ENCODE measurements around the gene TEC.
"Not testable (repeated sequence)": the region's sequence is repeated elsewhere in the genome, so short reads cannot be mapped to it uniquely, and the experiment has no call there.

Gene TEC

GRCh38 chr4:48203819-48204218, 65.8 kb downstream of the TEC start:
- FAIRE-seq (peak; percentile 98), DNase-seq (ENCODE audit: insufficient read length, low spot score) (no peak)

GRCh38 chr4:48197643-48198237, 71.9 kb downstream of the TEC start:
- DNase-seq (ENCODE audit: insufficient read length, low spot score) (no peak), FAIRE-seq (no peak)

GRCh38 chr4:48196758-48197504, 72.7 kb downstream of the TEC start:
- DNase-seq (ENCODE audit: insufficient read length, low spot score): no peak
- FAIRE-seq: peak; percentile 98

GRCh38 chr4:48195853-48196252, 73.8 kb downstream of the TEC start:
- DNase-seq (ENCODE audit: insufficient read length, low spot score) (no peak), FAIRE-seq (no peak)

GRCh38 chr4:48195374-48195773, 74.3 kb downstream of the TEC start:
- DNase-seq (ENCODE audit: insufficient read length, low spot score): no peak
- FAIRE-seq: no peak

- DNase-seq (ENCODE audit: insufficient read length, low spot score): no peak
- FAIRE-seq: no peak
These were observed 74.7 kb downstream of the TEC start for GRCh38 chr4:48194971-48195370.

- no peak for DNase-seq (ENCODE audit: insufficient read length, low spot score)
- peak; percentile 42 for FAIRE-seq
These were observed 75.6 kb downstream of the TEC start for GRCh38 chr4:48193921-48194468.

- peak; percentile 63 for FAIRE-seq
- DNase-seq (ENCODE audit: insufficient read length, low spot score): no peak
These were observed 76.4 kb downstream of the TEC start for GRCh38 chr4:48193096-48193836.

- no peak for FAIRE-seq
- DNase-seq (ENCODE audit: insufficient read length, low spot score): no peak
These were observed 77.9 kb downstream of the TEC start for GRCh38 chr4:48191758-48192157.

GRCh38 chr4:48190839-48191238, 78.8 kb downstream of the TEC start:
- no peak for DNase-seq (ENCODE audit: insufficient read length, low spot score)
- peak; percentile 69 for FAIRE-seq

GRCh38 chr4:48189731-48190130, 79.9 kb downstream of the TEC start:
- no peak for FAIRE-seq
- no peak for DNase-seq (ENCODE audit: insufficient read length, low spot score)

- FAIRE-seq: no peak
These were observed 81.2 kb downstream of the TEC start for GRCh38 chr4:48188390-48188789.

GRCh38 chr4:48187813-48188212, 81.8 kb downstream of the TEC start:
- DNase-seq (ENCODE audit: insufficient read length, low spot score) (no peak), FAIRE-seq (peak; percentile 72)

More at GRCh38 chr4:48188390-48188789, 81.2 kb downstream of the TEC start:
- DNase-seq (ENCODE audit: insufficient read length, low spot score): no peak

- FAIRE-seq: not testable (repeated sequence)
These were observed 82.6 kb downstream of the TEC start for GRCh38 chr4:48187066-48187465.

GRCh38 chr4:48186394-48186793, 83.2 kb downstream of the TEC start:
- DNase-seq (ENCODE audit: insufficient read length, low spot score); FAIRE-seq: not testable (repeated sequence)

More at GRCh38 chr4:48187066-48187465, 82.6 kb downstream of the TEC start:
- DNase-seq (ENCODE audit: insufficient read length, low spot score): not testable (repeated sequence)

GRCh38 chr4:48184882-48185281, 84.8 kb downstream of the TEC start:
- DNase-seq (ENCODE audit: insufficient read length, low spot score) (no peak), FAIRE-seq (peak; percentile 48)

GRCh38 chr4:48180234-48180633, 89.4 kb downstream of the TEC start:
- no peak for FAIRE-seq
- DNase-seq (ENCODE audit: insufficient read length, low spot score): no peak

- no peak for DNase-seq (ENCODE audit: insufficient read length, low spot score)
- no peak for FAIRE-seq
These were observed 90.7 kb downstream of the TEC start for GRCh38 chr4:48178931-48179330.

- DNase-seq (ENCODE audit: insufficient read length, low spot score) (no peak), FAIRE-seq (peak; percentile 86)
These were observed 93.8 kb downstream of the TEC start for GRCh38 chr4:48175806-48176205.

GRCh38 chr4:48175328-48175727, 94.3 kb downstream of the TEC start:
- FAIRE-seq: no peak
- DNase-seq (ENCODE audit: insufficient read length, low spot score): no peak
